DOHH2 (cell line): Measurements from ENCODE around the gene USO1.
"Not testable (repeated sequence)": the region's sequence is repeated elsewhere in the genome, so short reads cannot be mapped to it uniquely, and the experiment has no call there.

Experiments
- H3F3A ChIP-seq: fragments of 200-600 bp; sonication (generic), shearing (Covaris generic); 2 replicates; pipeline ENCODE4 v1.6.0; 2016; ENCODE audit warnings: antibody characterized with exemption, mild to moderate bottlenecking; ENCODE audit not compliant: control insufficient read depth, insufficient read depth
- H3K27ac ChIP-seq: fragments of 200-600 bp; sonication (generic); 2 replicates; pipeline ENCODE4 v1.5.1; 2014; ENCODE audit warnings: low read depth, mild to moderate bottlenecking, low read length, moderate library complexity
- H3K27me3 ChIP-seq: fragments of 200-600 bp; sonication (generic); 2 replicates; pipeline ENCODE4 v1.6.1; 2014; ENCODE audit warnings: mild to moderate bottlenecking, low read length, mixed read lengths; ENCODE audit not compliant: control insufficient read depth
- H3K36me3 ChIP-seq: fragments of 200-600 bp; sonication (generic); 2 replicates; pipeline ENCODE4 v1.6.1; 2014; ENCODE audit warnings: mild to moderate bottlenecking, low read length, moderate library complexity, mixed read lengths; ENCODE audit not compliant: control insufficient read depth
- H3K4me1 ChIP-seq: fragments of 200-600 bp; sonication (generic); 2 replicates; pipeline ENCODE4 v1.6.1; 2014; ENCODE audit warnings: mild to moderate bottlenecking, low read length, mixed read lengths; ENCODE audit not compliant: control insufficient read depth
- H3K4me2 ChIP-seq: fragments of 200-600 bp; sonication (generic); 2 replicates; pipeline ENCODE4 v1.6.0; 2014; ENCODE audit warnings: mild to moderate bottlenecking, low read length, moderate library complexity
- H3K4me3 ChIP-seq: fragments of 200-600 bp; sonication (generic); 2 replicates; pipeline ENCODE4 v1.5.1; 2014; ENCODE audit warnings: mild to moderate bottlenecking, low read length, mixed read lengths
- H3K79me2 ChIP-seq: fragments of 200-600 bp; sonication (generic); 2 replicates; pipeline ENCODE4 v1.6.1; 2014; ENCODE audit warnings: mild to moderate bottlenecking, low read length, mixed read lengths; ENCODE audit not compliant: control insufficient read depth
- H3K9me2 ChIP-seq: fragments of 200-600 bp; sonication (generic); replicated peaks from 2 replicates; pipeline ENCODE4 v1.6.1; 2014; ENCODE audit warnings: mild to moderate bottlenecking, low read length, mixed read lengths; ENCODE audit not compliant: control insufficient read depth
- H3K9me3 ChIP-seq: fragments of 200-600 bp; sonication (generic); 2 replicates; pipeline ENCODE4 v1.6.1; 2014; ENCODE audit warnings: antibody characterized with exemption, low read length, mixed read lengths; ENCODE audit not compliant: control insufficient read depth, insufficient read depth
- H4K20me1 ChIP-seq: fragments of 200-600 bp; sonication (generic); 2 replicates; pipeline ENCODE4 v1.6.0; 2014; ENCODE audit warnings: low read depth, mild to moderate bottlenecking, antibody characterized with exemption, low read length, moderate library complexity; ENCODE audit not compliant: control insufficient read depth, insufficient read depth
- CTCF ChIP-seq: fragments of 200-600 bp; sonication (generic); IDR thresholded peaks from one replicate; pipeline ENCODE4 v1.5.1; 2014; ENCODE audit warnings: antibody characterized with exemption, mild to moderate bottlenecking, low read depth, low read length; ENCODE audit not compliant: poor library complexity, severe bottlenecking
- EZH2phosphoT487 ChIP-seq: fragments of 200-600 bp; sonication (generic); IDR thresholded peaks from 2 replicates; pipeline ENCODE4 v1.6.1; 2017; ENCODE audit warnings: borderline replicate concordance, mild to moderate bottlenecking, antibody characterized with exemption, low read length, moderate library complexity, mixed read lengths

Gene USO1

GRCh38 chr4:75844151-75844662 is 119.8 kb downstream of the USO1 start:
- Histone ChIP-seq H3K79me2 (no peaks in the 10 kb centered on the region), H3K9me3 (no peaks in the 10 kb centered on the region), H3K27me3 (no peaks in the 10 kb centered on the region), H3K27ac (no peak overlapping the region), H3K4me3 (no peak overlapping the region), H4K20me1 (no peaks in the 10 kb centered on the region), H3K4me2 (no peak overlapping the region), H3F3A (no peaks in the 10 kb centered on the region), H3K4me1 (0 out of 2 replicates have a peak, but pooled peaks cover 3% of the 10 kb centered on the region), H3K36me3 (no peaks in the 10 kb centered on the region), H3K9me2 (no peaks in the 10 kb centered on the region)
- no peak for TF ChIP-seq EZH2phosphoT487
- TF ChIP-seq CTCF = no peak

GRCh38 chr4:75845992-75846391 is 121.6 kb downstream of the USO1 start:
- Histone ChIP-seq H3K27ac (no peak overlapping the region), H3K4me1 (0 out of 2 replicates have a peak, but pooled peaks cover 3% of the 10 kb centered on the region), H3K27me3 (0 out of 2 replicates have a peak, but pooled peaks cover 2% of the 10 kb centered on the region), H3F3A (no peaks in the 10 kb centered on the region), H3K9me3 (no peaks in the 10 kb centered on the region), H3K9me2 (no peaks in the 10 kb centered on the region), H3K36me3 (no peaks in the 10 kb centered on the region), H3K4me3 (no peak overlapping the region), H3K4me2 (no peak overlapping the region), H4K20me1 (no peaks in the 10 kb centered on the region), H3K79me2 (no peaks in the 10 kb centered on the region)
- TF ChIP-seq EZH2phosphoT487 (no peak), CTCF (no peak)

- not testable (repeated sequence) for H4K20me1 ChIP-seq, H3K9me3 ChIP-seq, H3K9me2 ChIP-seq, H3K4me3 ChIP-seq, H3K27ac ChIP-seq, H3F3A ChIP-seq, H3K4me2 ChIP-seq, H3K27me3 ChIP-seq, H3K79me2 ChIP-seq, H3K36me3 ChIP-seq, H3K4me1 ChIP-seq
- peak; percentile 59 for TF ChIP-seq CTCF
Observed at GRCh38 chr4:75848171-75848760, 123.9 kb downstream of the USO1 start.
